Measurements from ENCODE around the gene REP15.

GRCh38 chr12:27732281-27732680, 36.0 kb downstream of the REP15 start:
- TF ChIP-seq CTCF (conservative IDR thresholded peaks at IDR 0.05; ENCODE audit: low read length) (peak; percentile 67), EZH2phosphoT487 (IDR thresholded peaks at IDR 0.05; ENCODE audit: borderline replicate concordance, low read depth, low read length) (no peak)

Measured in OCI-LY7 (cell line).